Erythroblast (primary cell): Measurements from ENCODE around the gene NPTX1.

Experiments
- GATA1 ChIP-seq: IDR thresholded peaks from 2 replicates; pipeline ENCODE4 v1.6.1; 2011; ENCODE audit warnings: low read depth, mild to moderate bottlenecking, control low read depth, low read length, moderate library complexity
- POLR2A ChIP-seq: IDR thresholded peaks from 2 replicates; pipeline ENCODE4 v1.6.1; 2011; ENCODE audit warnings: mild to moderate bottlenecking, low read length

DNA sequence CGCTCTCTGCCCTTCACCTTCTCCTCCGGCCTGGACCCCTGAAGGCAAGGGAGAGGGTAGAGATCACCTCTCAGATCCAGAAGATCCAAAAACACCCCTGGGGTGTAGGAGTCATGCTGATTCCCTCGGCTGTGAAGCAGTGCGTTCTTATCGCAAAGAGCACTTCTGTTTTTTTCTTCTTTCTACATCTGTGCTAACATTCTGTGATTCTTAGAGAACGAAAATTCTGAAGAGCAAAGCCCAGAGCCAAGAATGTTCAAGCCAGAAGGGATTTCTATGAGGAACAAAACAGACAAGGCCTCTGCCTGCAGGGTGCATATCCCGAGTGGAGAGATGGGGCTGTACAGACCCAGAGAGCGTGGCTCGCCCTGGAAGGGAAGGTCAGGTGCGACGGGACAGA, 17.2 kb downstream of the NPTX1 start:
- TF ChIP-seq POLR2A (no peak), GATA1 (no peak)
